Breast epithelium (tissue), 3 donors: ENCODE data around the gene BUB1.

Experiments
- POLR2A ChIP-seq: fragments of 450-650 bp; IDR thresholded peaks from one replicate; pipeline ENCODE4 v1.6.1; 2016; ENCODE audit warnings: antibody characterized with exemption, mild to moderate bottlenecking, moderate library complexity
- POLR2AphosphoS5 ChIP-seq, 3 donors: sonication (generic); formaldehyde crosslinking; IDR thresholded peaks; one replicate each; pipeline ENCODE4 v1.6.1; 2017; ENCODE audit warnings: antibody characterized with exemption in 3 of 3
- TF ChIP-seq, protein P1 (sequence below), 3 donors: fragments of 450-650 bp; IDR thresholded peaks; one replicate each; pipeline ENCODE4 v1.5.1; 2016 to 2017; ENCODE audit warnings: antibody characterized with exemption in 3 of 3, mild to moderate bottlenecking in 3 of 3, moderate library complexity in 3 of 3

GRCh38 chr2:110675679-110676078 lies 2.2 kb downstream of the BUB1 start:
- TF ChIP-seq, protein P1, sequence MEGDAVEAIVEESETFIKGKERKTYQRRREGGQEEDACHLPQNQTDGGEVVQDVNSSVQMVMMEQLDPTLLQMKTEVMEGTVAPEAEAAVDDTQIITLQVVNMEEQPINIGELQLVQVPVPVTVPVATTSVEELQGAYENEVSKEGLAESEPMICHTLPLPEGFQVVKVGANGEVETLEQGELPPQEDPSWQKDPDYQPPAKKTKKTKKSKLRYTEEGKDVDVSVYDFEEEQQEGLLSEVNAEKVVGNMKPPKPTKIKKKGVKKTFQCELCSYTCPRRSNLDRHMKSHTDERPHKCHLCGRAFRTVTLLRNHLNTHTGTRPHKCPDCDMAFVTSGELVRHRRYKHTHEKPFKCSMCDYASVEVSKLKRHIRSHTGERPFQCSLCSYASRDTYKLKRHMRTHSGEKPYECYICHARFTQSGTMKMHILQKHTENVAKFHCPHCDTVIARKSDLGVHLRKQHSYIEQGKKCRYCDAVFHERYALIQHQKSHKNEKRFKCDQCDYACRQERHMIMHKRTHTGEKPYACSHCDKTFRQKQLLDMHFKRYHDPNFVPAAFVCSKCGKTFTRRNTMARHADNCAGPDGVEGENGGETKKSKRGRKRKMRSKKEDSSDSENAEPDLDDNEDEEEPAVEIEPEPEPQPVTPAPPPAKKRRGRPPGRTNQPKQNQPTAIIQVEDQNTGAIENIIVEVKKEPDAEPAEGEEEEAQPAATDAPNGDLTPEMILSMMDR (IDR thresholded peaks at IDR 0.05), result no peak
- TF ChIP-seq POLR2A (no peak), POLR2AphosphoS5 (IDR thresholded peaks at IDR 0.05) (no peak)
